ENCODE data around the gene NEU2. TPM values are rescaled to one million over a fixed set of nuclear protein-coding genes. Genes with fewer than 3 reads are reported as not detected.

The NEU2 gene
- total and polyA plus RNA-seq, 2 of the 13 experiments (the other 11 are each of a cell fraction or from before 2014, with no cell fraction given) = not detected

DNA sequence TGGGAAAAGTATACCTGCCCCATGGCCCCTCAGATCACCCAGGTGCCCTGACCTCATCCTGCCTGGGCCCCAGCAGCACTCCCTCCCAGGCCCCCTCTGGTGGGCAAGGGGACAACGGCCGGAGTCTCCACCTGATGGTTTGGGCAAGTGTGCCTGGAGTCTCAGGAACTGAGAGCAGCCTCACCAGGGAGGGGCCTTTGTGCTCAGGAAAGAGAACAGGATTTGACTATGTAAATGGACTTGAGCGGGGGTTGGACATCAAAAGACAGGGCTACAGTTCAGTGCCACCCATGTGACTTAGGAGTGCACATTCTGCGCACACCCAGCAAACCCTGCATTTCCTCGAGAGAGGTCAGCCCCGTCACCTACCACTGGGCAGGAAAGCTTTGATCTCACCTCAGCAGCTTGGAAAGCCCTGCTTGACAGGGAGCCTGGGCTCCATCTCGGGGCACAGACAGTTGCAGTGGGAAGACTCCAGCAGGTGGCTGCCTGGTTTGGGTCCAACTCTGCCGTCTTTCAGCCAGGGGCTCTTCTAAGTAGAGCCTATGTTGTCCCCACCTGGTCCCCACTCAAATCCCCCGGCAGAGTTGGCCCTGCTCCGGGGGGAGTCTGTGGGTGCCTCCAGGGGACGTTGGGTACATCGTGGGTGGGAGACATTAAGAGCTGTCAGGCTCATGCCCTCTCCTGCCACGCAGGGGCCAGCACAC, 30.9 kb downstream of the NEU2 start (continued):
- no peak for TF ChIP-seq SCMH1 (CRISPR knock-in tag; IDR thresholded peaks at IDR 0.05; ENCODE audit: borderline replicate concordance)
- peak; percentile 95 for TF ChIP-seq SALL1 (CRISPR knock-in tag; IDR thresholded peaks at IDR 0.05)
- TF ChIP-seq IRF2 (CRISPR knock-in tag; IDR thresholded peaks at IDR 0.05) = peak; percentile 98
- peak; percentile 88; the same call in 1 of the 2 replicates for TF ChIP-seq ZNF33A (CRISPR knock-in tag; IDR thresholded peaks at IDR 0.05; ENCODE audit: borderline replicate concordance)
- TF ChIP-seq STAG1 (CRISPR knock-in tag; IDR thresholded peaks at IDR 0.05) = peak; percentile 32; the same call in 1 of the 2 replicates
- TF ChIP-seq, protein P1, sequence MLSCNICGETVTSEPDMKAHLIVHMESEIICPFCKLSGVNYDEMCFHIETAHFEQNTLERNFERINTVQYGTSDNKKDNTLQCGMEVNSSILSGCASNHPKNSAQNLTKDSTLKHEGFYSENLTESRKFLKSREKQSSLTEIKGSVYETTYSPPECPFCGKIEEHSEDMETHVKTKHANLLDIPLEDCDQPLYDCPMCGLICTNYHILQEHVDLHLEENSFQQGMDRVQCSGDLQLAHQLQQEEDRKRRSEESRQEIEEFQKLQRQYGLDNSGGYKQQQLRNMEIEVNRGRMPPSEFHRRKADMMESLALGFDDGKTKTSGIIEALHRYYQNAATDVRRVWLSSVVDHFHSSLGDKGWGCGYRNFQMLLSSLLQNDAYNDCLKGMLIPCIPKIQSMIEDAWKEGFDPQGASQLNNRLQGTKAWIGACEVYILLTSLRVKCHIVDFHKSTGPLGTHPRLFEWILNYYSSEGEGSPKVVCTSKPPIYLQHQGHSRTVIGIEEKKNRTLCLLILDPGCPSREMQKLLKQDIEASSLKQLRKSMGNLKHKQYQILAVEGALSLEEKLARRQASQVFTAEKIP (CRISPR knock-in tag; IDR thresholded peaks at IDR 0.05; ENCODE audit: borderline replicate concordance) = no peak
- TF ChIP-seq, protein P2, sequence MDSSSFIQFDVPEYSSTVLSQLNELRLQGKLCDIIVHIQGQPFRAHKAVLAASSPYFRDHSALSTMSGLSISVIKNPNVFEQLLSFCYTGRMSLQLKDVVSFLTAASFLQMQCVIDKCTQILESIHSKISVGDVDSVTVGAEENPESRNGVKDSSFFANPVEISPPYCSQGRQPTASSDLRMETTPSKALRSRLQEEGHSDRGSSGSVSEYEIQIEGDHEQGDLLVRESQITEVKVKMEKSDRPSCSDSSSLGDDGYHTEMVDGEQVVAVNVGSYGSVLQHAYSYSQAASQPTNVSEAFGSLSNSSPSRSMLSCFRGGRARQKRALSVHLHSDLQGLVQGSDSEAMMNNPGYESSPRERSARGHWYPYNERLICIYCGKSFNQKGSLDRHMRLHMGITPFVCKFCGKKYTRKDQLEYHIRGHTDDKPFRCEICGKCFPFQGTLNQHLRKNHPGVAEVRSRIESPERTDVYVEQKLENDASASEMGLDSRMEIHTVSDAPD (CRISPR knock-in tag; IDR thresholded peaks at IDR 0.05) = peak; percentile 95
- TF ChIP-seq ZFAT (CRISPR knock-in tag; conservative IDR thresholded peaks at IDR 0.05) = no peak
- TF ChIP-seq PPARG (CRISPR knock-in tag; conservative IDR thresholded peaks at IDR 0.05) = peak; percentile 73; the same call in 1 of the 2 replicates
- TF ChIP-seq SIX4 (CRISPR knock-in tag; IDR thresholded peaks at IDR 0.05) = peak; percentile 74; the same call in 1 of the 2 replicates
- TF ChIP-seq ZFY (CRISPR knock-in tag; IDR thresholded peaks at IDR 0.05) = peak; percentile 31
- TF ChIP-seq, protein P3, sequence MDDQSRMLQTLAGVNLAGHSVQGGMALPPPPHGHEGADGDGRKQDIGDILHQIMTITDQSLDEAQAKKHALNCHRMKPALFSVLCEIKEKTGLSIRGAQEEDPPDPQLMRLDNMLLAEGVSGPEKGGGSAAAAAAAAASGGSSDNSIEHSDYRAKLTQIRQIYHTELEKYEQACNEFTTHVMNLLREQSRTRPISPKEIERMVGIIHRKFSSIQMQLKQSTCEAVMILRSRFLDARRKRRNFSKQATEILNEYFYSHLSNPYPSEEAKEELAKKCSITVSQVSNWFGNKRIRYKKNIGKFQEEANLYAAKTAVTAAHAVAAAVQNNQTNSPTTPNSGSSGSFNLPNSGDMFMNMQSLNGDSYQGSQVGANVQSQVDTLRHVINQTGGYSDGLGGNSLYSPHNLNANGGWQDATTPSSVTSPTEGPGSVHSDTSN (CRISPR knock-in tag; IDR thresholded peaks at IDR 0.05; ENCODE audit: borderline replicate concordance) = no peak
- no peak for TF ChIP-seq YY1 (IDR thresholded peaks at IDR 0.05; ENCODE audit: insufficient read depth, insufficient replicate concordance, low read depth, low read length)
- TF ChIP-seq, protein P4, sequence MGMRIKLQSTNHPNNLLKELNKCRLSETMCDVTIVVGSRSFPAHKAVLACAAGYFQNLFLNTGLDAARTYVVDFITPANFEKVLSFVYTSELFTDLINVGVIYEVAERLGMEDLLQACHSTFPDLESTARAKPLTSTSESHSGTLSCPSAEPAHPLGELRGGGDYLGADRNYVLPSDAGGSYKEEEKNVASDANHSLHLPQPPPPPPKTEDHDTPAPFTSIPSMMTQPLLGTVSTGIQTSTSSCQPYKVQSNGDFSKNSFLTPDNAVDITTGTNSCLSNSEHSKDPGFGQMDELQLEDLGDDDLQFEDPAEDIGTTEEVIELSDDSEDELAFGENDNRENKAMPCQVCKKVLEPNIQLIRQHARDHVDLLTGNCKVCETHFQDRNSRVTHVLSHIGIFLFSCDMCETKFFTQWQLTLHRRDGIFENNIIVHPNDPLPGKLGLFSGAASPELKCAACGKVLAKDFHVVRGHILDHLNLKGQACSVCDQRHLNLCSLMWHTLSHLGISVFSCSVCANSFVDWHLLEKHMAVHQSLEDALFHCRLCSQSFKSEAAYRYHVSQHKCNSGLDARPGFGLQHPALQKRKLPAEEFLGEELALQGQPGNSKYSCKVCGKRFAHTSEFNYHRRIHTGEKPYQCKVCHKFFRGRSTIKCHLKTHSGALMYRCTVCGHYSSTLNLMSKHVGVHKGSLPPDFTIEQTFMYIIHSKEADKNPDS (CRISPR knock-in tag; IDR thresholded peaks at IDR 0.05) = peak; percentile 43; the same call in 1 of the 2 replicates
- TF ChIP-seq ZNF792 (CRISPR knock-in tag; IDR thresholded peaks at IDR 0.05) = peak; percentile 90; the same call in 1 of the 2 replicates
- TF ChIP-seq, protein P5, sequence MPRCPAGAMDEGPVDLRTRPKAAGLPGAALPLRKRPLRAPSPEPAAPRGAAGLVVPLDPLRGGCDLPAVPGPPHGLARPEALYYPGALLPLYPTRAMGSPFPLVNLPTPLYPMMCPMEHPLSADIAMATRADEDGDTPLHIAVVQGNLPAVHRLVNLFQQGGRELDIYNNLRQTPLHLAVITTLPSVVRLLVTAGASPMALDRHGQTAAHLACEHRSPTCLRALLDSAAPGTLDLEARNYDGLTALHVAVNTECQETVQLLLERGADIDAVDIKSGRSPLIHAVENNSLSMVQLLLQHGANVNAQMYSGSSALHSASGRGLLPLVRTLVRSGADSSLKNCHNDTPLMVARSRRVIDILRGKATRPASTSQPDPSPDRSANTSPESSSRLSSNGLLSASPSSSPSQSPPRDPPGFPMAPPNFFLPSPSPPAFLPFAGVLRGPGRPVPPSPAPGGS (CRISPR knock-in tag; IDR thresholded peaks at IDR 0.05) = peak; percentile 85; the same call in 1 of the 2 replicates
- TF ChIP-seq IKZF4 (CRISPR knock-in tag; IDR thresholded peaks at IDR 0.05; ENCODE audit: borderline replicate concordance, low read depth, not compliant biosample characterization) = peak; percentile 61
- TF ChIP-seq MAFF (IDR thresholded peaks at IDR 0.05; ENCODE audit: low read depth, low read length) = 0 out of 2 replicates have a peak, but pooled peaks have one; percentile 28
- TF ChIP-seq, protein P6, sequence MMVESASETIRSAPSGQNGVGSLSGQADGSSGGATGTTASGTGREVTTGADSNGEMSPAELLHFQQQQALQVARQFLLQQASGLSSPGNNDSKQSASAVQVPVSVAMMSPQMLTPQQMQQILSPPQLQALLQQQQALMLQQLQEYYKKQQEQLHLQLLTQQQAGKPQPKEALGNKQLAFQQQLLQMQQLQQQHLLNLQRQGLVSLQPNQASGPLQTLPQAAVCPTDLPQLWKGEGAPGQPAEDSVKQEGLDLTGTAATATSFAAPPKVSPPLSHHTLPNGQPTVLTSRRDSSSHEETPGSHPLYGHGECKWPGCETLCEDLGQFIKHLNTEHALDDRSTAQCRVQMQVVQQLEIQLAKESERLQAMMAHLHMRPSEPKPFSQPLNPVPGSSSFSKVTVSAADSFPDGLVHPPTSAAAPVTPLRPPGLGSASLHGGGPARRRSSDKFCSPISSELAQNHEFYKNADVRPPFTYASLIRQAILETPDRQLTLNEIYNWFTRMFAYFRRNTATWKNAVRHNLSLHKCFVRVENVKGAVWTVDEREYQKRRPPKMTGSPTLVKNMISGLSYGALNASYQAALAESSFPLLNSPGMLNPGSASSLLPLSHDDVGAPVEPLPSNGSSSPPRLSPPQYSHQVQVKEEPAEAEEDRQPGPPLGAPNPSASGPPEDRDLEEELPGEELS (CRISPR knock-in tag; IDR thresholded peaks at IDR 0.05) = peak; percentile 78; the same call in 1 of the 2 replicates

Measured in HepG2 (cell line).